ENCODE results near the gene RNF112. TPM values are rescaled to one million over a fixed set of nuclear protein-coding genes. Genes with fewer than 3 reads are reported as not detected.

RNF112 gene
- total and polyA plus RNA-seq, 2 of the 13 experiments (the other 11 are each of a cell fraction or from before 2014, with no cell fraction given) = 0.05 TPM; not detected in 1

- no peak overlapping the region for H3K9ac ChIP-seq (ENCODE audit: insufficient read depth, low read depth, low read length)
- H4K20me1 ChIP-seq (ENCODE audit: insufficient read depth, low read length) = no peaks in the 10 kb centered on the region
- in situ Hi-C loops (cut with HindIII; ENCODE audit: extremely low pct_ligation_motif_present, low pct_unique_long_range_greater_than_20kb) (loop anchor here (10.0 kb wide), 1 partner anchor 395 kb away; no protein-coding TSS in a partner anchor), intact Hi-C loops (cut with micrococcal nuclease; ENCODE audit: unreplicated experiment) (no loop called here)
- ATAC-seq = no peak
- H3K27me3 ChIP-seq (ENCODE audit: control insufficient read depth in 1 of 2, insufficient read depth in 2 of 2, low read length in 2 of 2) = no peaks in the 10 kb centered on the region
- no TSS peak for BruUV-seq (replicated peaks)
- CTCF ChIA-PET (ENCODE audit: low intra/inter-chr PET ratio, low total read pairs) = no interaction called here
- H3K4me1 ChIP-seq (ENCODE audit: insufficient read depth, low read length) = peaks cover 53% of the 10 kb centered on the region
- FAIRE-seq = no peak
- H3K79me2 ChIP-seq (ENCODE audit: insufficient read depth, low read length) = no peaks in the 10 kb centered on the region
- no peak for TF ChIP-seq TCF12 (IDR thresholded peaks at IDR 0.05)
- TF ChIP-seq TCF12 (CRISPR knock-in tag; IDR thresholded peaks at IDR 0.05) = no peak
- no peak for TF ChIP-seq ZNF792 (CRISPR knock-in tag; IDR thresholded peaks at IDR 0.05)
- TF ChIP-seq MTF2 (CRISPR knock-in tag; IDR thresholded peaks at IDR 0.05; ENCODE audit: borderline replicate concordance) = no peak
- TF ChIP-seq ZFP1 (CRISPR knock-in tag; IDR thresholded peaks at IDR 0.05) = no peak
- TF ChIP-seq THRA (CRISPR knock-in tag; IDR thresholded peaks at IDR 0.05; ENCODE audit: borderline replicate concordance) = no peak
- no peak for TF ChIP-seq ZNF639 (CRISPR knock-in tag; conservative IDR thresholded peaks at IDR 0.05)
- no peak for TF ChIP-seq ZBTB4 (CRISPR knock-in tag; IDR thresholded peaks at IDR 0.05; ENCODE audit: borderline replicate concordance)
- no peak overlapping the region for H2AFZ ChIP-seq (ENCODE audit: low read length)
- no peak overlapping the region for H3K4me3 ChIP-seq (replicated peaks in 1 of 3; ENCODE audit: insufficient read depth in 1 of 3, low read depth in 2 of 3, low read length in 3 of 3)
- WGBS (ENCODE audit: low lambda C conversion rate) = 96% methylated on average over 10 of the region's 12 CpGs
- POLR2A ChIA-PET = interaction anchor here (2.0 to 2.7 kb wide), 2 partner anchors 8 to 32 kb away, joined by 8 to 29 read pairs; partner anchors contain the start of gene MAPK7
- no peak overlapping the region for H3K4me2 ChIP-seq (ENCODE audit: low read depth, low read length)
- no peak overlapping the region for H3K27ac ChIP-seq (ENCODE audit: extremely low read length, insufficient read depth, low read length)
- H3K36me3 ChIP-seq (replicated peaks in 1 of 2; ENCODE audit: control insufficient read depth in 1 of 2, insufficient read depth in 2 of 2, low read length in 2 of 2) = no peaks in the 10 kb centered on the region; a peak in 1 of 5 replicates
- no peaks in the 10 kb centered on the region for H3K9me3 ChIP-seq (ENCODE audit: low read length)
- DNase-seq (ENCODE audit: low spot score) = no peak
Measured at GRCh38 chr17:19369846-19370492, 41.1 kb upstream of the RNF112 start.

All from HepG2 (cell line).